ENCODE measurements around the gene TRPT1.

DNA sequence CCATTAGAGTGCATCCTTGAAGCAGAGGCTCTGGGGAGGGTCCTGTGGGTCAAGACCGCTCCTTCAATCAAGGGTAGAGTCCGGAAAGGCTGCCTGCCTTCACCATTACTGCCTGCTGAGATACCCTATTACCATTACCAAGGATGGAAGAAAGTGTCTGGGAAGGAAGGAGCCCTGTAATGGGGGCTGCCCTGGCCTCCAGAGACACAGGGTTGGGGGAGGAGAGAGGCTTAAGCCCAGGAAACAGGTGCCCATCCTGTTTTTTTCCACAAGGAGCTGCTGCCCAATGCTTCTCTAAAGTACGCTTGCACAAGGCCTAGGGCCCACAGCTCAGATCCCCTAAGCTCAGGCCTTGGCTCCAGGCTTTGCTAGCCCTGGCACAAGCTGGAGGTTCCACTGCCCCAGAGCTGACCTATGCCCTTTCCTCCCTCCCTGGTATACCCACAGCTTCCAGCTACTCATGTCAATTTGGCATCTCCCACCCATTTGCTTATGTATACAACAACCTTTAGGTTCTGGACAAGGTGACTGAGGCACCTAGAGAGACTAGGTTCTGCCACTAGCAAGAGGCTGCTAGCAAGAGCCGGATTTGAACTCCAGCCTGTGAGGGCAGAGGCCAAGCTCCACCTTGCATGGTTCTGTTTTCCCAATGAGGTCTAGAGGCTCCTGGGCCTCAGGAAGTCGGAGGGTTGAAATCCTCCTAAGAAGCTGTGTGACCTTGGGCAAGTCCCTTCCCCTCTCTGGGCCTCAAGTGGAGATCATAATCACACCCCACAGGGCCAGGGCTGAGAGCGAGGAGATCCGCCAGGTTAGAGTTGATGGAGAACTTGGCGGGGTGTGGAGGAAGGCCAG is 23.8 kb upstream of the TRPT1 start:
- no peak for TF ChIP-seq EZH2 (IDR thresholded peaks at IDR 0.05; ENCODE audit: insufficient read depth, poor library complexity, severe bottlenecking)
- no peak for TF ChIP-seq EZH2phosphoT487 (IDR thresholded peaks at IDR 0.05; ENCODE audit: insufficient read depth, low read depth)

Measured in GM23248 (cell line).